SHP77 treated with DMSO at 0.1 percent for 48 hours (cell line): Measurements from ENCODE around the gene PNPLA6.
"Not testable (repeated sequence)": the region's sequence is repeated elsewhere in the genome, so short reads cannot be mapped to it uniquely, and the experiment has no call there.

Source experiments
- DNase-seq: peaks from one replicate; lab custom pipeline; 2025; lab: John Stamatoyannopoulos, UW

PNPLA6 gene

GRCh38 chr19:7556696-7557315, 21.3 kb downstream of the PNPLA6 start:
- no peak for DNase-seq

DNA sequence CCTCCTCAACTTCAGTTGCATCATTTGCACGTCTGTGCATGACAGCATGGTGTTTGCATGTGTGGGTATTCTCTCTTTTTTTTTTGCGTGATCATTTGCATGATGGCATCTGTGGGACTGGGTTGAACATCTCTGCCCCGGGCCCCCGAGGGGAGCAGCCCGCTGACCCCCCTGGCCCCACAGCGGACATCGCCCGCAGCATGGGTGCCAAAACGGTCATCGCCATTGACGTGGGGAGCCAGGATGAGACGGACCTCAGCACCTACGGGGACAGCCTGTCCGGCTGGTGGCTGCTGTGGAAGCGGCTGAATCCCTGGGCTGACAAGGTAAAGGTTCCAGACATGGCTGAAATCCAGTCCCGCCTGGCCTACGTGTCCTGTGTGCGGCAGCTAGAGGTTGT, 23.1 kb downstream of the PNPLA6 start:
- no peak for DNase-seq

DNA sequence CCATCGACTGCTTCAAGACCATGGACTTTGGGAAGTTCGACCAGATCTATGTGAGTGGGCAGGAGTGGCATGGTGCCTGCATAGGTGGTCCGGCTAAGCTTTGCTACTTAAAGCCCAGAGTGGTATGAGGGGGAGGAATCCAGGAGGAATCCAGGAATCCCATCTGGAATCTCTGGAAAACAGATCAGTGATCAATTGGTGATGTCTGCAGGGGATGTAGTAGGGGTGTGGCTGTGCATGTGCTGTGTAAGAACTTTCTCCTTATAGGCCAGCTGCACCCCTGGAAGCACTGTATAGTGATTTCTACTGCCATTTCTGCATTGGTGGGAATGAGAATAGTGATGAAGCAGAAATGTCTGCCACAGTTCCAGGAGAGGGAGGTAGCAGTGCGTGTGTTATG, 23.6 kb downstream of the PNPLA6 start:
- no peak for DNase-seq

GRCh38 chr19:7560255-7560654, 24.7 kb downstream of the PNPLA6 start:
- DNase-seq, result no peak

- no peak for DNase-seq
Measured at GRCh38 chr19:7561325-7561724, 25.8 kb downstream of the PNPLA6 start.

GRCh38 chr19:7562646-7563393, 27.3 kb downstream of the PNPLA6 start:
- DNase-seq, result no peak

GRCh38 chr19:7564866-7565265, 29.3 kb downstream of the PNPLA6 start:
- DNase-seq, result no peak

- no peak for DNase-seq
Measured at GRCh38 chr19:7565332-7565731, 29.8 kb downstream of the PNPLA6 start.

DNA sequence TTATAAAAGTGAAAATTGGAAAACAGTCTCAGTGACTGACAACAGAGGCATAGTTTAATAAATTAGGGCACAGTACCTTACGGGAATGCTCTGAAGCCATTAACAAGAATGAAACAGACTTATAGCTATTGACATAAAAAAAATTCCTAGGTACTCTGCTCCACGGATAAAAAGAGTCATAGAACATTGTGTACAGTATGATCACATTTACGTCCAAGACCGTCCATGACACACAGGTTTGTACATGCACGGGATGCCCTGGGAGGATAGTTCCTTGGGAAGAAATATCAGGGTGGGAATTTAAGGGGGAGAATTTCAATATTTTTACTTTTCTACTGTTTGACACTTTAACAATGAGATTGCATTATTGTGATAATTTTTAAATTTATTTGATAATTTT, 35.2 kb downstream of the PNPLA6 start:
- no peak for DNase-seq

DNA sequence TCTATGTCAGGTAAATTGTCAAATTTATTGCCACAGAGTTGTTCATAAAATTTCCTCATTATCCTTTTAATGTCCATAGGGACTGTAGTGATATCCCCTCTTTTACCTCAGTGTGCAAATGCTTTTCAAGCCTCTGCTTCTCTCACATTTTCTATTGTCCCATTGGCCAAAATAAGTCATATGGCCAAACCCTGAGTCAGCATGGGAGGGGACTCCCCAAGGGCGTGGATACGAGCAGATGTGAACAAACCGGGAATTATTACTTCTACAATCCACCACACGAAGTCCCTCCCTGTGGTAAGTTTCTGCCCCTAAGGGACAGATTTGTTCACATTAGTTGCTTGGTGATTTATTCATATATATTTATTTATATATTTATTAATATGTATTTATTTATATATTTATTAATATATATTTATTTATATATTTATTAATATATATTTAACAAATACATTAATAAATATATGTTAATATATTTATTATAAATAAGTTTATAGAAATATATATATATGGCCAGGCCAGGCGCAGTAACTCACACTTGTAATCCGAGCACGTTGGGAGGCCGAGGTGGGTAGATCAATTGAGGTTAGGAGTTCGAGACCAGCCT, 40.0 kb downstream of the PNPLA6 start:
- no peak for DNase-seq

DNA sequence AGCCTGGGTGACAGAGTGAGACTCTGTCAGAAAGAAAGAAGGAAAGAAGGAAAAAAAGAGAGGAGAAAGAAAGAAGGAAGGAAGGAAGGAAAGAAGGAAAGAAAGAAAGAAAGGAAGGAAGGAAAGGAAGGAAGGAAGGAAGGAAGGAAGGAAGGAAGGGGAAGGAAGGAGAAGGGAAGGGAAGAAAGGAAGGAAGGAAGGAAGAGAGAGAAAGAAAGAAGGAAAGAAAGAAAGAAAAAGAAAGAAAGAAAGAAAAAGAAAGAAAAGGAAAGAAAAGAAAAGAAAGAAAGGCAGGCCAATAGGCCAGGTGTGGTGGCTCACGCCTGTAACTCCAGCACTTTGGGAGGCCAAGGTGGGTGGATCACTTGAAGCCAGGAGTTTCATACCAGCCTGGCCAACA, 41.9 kb downstream of the PNPLA6 start:
- DNase-seq, result not testable (repeated sequence)

- DNase-seq, result no peak
Measured at GRCh38 chr19:7578127-7578526, 42.6 kb downstream of the PNPLA6 start.

DNA sequence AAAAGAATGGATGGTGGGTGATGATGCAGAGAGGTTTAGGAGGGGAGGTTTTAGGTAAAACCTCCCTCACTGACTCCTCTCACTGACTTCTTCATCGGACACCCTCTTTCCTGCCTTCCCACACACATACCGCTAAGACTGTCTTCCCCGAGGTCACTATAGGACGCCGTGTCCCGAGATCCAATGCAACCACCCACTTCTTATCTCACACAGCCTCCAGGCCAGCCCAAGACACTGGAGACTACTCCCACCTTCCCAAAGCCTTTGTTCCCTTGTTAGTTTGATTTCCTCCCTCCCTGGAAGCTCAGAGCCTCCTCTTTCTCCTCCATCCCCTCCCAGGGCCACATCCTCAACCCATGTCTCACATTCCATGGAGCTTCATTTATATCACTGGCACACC, 43.7 kb downstream of the PNPLA6 start:
- no peak for DNase-seq

DNA sequence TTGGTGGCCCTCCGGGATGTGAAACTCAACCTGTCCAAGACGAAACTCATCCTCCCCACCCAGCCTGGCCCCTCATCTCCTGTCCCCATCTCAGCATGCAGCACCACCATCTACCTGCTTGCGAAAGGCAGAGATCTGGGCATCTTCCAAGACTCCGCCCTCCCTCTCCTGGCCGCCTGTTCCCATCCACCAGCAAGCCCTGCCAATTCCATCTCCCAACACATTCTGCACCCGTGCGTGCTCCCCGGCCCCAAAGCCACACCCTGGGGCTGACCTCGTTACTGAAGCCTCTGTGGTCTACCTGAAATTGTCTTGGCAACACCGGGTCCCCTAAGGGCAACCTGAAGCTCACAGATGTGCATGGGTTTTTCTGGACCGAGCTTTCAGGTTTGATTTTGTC, 46.9 kb downstream of the PNPLA6 start:
- no peak for DNase-seq

- no peak for DNase-seq
Measured at GRCh38 chr19:7589822-7590221, 54.3 kb downstream of the PNPLA6 start.

- no peak for DNase-seq
Measured at GRCh38 chr19:7590256-7590655, 54.7 kb downstream of the PNPLA6 start.

- DNase-seq, result peak; percentile 26
Measured at GRCh38 chr19:7595466-7596133, 60.1 kb downstream of the PNPLA6 start, which contains the start of gene CAMSAP3. Gene CAMSAP3 (plus strand): TSS chr19:7595863. CDS start chr19:7596003, 140 bp downstream.

DNA sequence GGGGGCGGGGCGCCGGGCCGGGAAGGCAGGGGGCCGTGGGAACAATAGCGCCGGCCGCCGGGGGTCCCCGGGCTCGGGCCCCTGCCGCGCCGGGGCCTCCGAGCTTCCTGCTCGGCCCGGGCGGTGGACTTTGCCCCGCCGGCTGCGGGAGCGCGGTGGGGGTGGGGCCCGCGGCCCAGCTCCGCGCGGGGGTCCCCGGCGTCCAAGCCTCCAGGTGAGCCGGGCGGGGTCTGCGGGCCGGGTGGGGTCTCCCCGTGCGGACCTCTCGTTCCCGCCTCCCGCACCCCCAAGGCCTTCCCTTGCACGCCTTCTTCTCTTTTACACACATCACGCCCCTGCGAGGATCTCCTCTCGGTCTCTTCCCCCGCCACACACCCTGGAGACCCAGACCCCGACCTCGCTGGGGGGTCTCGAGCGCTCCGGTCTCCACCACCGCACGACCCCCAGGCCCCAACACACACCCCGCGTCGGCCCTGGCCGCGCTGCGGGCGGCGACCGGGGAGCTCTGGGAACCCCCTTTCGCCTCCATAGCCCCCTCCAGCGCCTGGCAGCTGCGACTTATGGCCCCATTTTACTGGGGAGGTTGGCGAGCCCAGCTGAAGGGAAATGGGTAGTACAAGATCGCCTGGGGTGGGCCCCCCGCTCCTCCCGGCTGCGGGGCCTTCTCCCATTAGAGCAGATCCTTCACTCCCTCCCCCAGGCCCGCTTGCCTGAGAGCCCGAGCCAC, 60.9 kb downstream of the PNPLA6 start:
- DNase-seq, result no peak

DNA sequence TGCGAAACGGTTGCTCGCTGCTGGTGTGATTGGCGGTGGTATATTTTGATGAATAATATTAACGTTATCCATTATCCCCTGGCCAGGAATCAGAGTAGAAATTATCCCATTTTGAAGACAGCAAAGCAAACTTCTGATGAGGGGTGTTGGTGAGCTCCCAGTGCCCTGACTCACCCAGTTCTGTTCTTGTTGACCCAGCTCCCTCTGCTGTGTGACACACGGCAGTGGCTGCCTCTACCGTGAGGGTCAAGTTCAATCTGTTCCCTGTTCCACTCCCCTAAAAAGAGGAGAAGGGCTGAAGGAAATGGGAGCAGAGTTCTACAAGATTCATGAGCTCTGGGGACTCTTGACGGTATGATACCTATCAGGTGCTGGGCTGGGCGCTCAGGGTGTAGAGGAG, 62.2 kb downstream of the PNPLA6 start:
- no peak for DNase-seq

- no peak for DNase-seq
Measured at GRCh38 chr19:7598180-7598579, 62.7 kb downstream of the PNPLA6 start.

DNA sequence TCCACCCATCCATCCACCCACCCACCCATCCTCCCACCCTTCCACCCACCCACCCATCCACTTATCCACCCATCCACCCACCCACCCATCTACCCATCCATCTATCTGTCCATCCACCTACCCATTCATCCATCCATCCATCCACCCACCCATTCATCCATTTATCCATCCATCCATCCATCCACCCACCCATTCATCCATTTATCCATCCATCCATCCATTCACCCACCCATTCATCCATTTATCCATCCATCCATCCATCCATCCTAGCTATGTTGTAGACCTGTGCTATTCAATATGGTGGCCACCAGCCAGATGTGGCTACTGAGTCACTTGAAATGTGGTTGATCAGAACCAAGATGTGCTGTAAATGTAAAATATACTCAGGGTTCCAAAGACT, 65.2 kb downstream of the PNPLA6 start:
- DNase-seq, result no peak
